SK-N-SH (cell line): ENCODE measurements around the gene GJB2. TPM values are rescaled to one million over a fixed set of nuclear protein-coding genes. Genes with fewer than 3 reads are reported as not detected.

ENCODE experiments used
- CTCF ChIA-PET: fragments of 300-600, 350-600 bp; formaldehyde crosslinking; extraction: SDS; loops from one replicate; lab custom pipeline; 2021; lab: Yijun Ruan, JAX
- POLR2A ChIA-PET: fragments of 350-600 bp; sonication (Branson Sonifier 250); formaldehyde crosslinking; extraction: SDS; loops from one replicate; lab custom pipeline; 2020; ENCODE audit warnings: antibody characterized with exemption, inconsistent platforms; lab: Yijun Ruan, JAX
- DNase-seq: peaks from one replicate; pipeline ENCODE4 v3.0.0; 2012
- H2AFZ ChIP-seq: fragments of 200-600 bp; sonication (generic); 2 replicates; pipeline ENCODE4 v1.8.1; 2016; ENCODE audit warnings: antibody characterized with exemption, mild to moderate bottlenecking, low read depth
- H3F3A ChIP-seq: fragments of 200-600 bp; sonication (generic); replicated peaks from 2 replicates; pipeline ENCODE3; 2016; ENCODE audit warnings: antibody characterized with exemption, mild to moderate bottlenecking; ENCODE audit not compliant: insufficient read depth
- H3K27ac ChIP-seq, 2 experiments: fragments of 200-500 bp in 1 of 2; fragments of 200-600 bp in 1 of 2; sonication (Bioruptor generic) in 1 of 2; sonication (generic), shearing (Covaris generic) in 1 of 2; 2 replicates each; pipeline versions ENCODE4 v1.5.1 to v1.6.1; 2014 to 2016; ENCODE audit warnings: low read depth in 2 of 2, inconsistent platforms in 1 of 2, low read length in 1 of 2, mild to moderate bottlenecking in 1 of 2, mixed read lengths in 1 of 2
- H3K27me3 ChIP-seq: fragments of 200-600 bp; sonication (generic), shearing (Covaris generic); 2 replicates; pipeline ENCODE4 v1.6.1; 2016; ENCODE audit warnings: mixed run types; ENCODE audit not compliant: insufficient read depth
- H3K36me3 ChIP-seq, 2 experiments: fragments of 200-500 bp in 1 of 2; fragments of 200-600 bp in 1 of 2; sonication (Bioruptor generic) in 1 of 2; sonication (generic) in 1 of 2; replicated peaks in 1 of 2; 2 replicates each; pipeline versions ENCODE3 to v1.5.1; 2014 to 2016; ENCODE audit warnings: low read length in 1 of 2, mild to moderate bottlenecking in 1 of 2; ENCODE audit not compliant: insufficient read depth in 2 of 2, control insufficient read depth in 1 of 2
- H3K4me1 ChIP-seq, 2 experiments: fragments of 200-500 bp in 1 of 2; fragments of 200-600 bp in 1 of 2; sonication (Bioruptor generic) in 1 of 2; sonication (generic), shearing (Covaris generic) in 1 of 2; 2 replicates each; pipeline versions ENCODE4 v1.5.1 to v1.6.1; 2014 to 2016; ENCODE audit warnings: low read depth in 1 of 2, low read length in 1 of 2, mixed run types in 1 of 2; ENCODE audit not compliant: insufficient read depth in 2 of 2, control insufficient read depth in 1 of 2
- H3K4me2 ChIP-seq: fragments of 200-600 bp; sonication (generic), shearing (Covaris generic); 2 replicates; pipeline ENCODE4 v1.6.1; 2017; ENCODE audit warnings: mixed run types
- H3K4me3 ChIP-seq, 2 experiments: fragments of 200-500 bp in 1 of 2; fragments of 200-600 bp in 1 of 2; sonication (Bioruptor generic) in 1 of 2; sonication (generic), shearing (Covaris generic) in 1 of 2; 2 replicates each; pipeline versions ENCODE4 v1.5.1 to v1.8.1; 2014 to 2016; ENCODE audit warnings: low read depth in 2 of 2, inconsistent platforms in 1 of 2, low read length in 1 of 2, mild to moderate bottlenecking in 1 of 2, mixed read lengths in 1 of 2, moderate library complexity in 1 of 2
- H3K79me2 ChIP-seq: fragments of 200-600 bp; sonication (generic); 2 replicates; pipeline ENCODE4 v1.8.1; 2017; ENCODE audit warnings: mild to moderate bottlenecking; ENCODE audit not compliant: insufficient read depth
- H3K9ac ChIP-seq: fragments of 200-600 bp; sonication (generic); 2 replicates; pipeline ENCODE4 v1.6.1; 2017; ENCODE audit warnings: mixed run types
- H3K9me2 ChIP-seq: fragments of 200-600 bp; sonication (generic); 2 replicates; pipeline ENCODE4 v1.6.1; 2017; ENCODE audit warnings: mixed run types
- H3K9me3 ChIP-seq: fragments of 200-600 bp; sonication (generic); 2 replicates; pipeline ENCODE4 v1.6.1; 2017; ENCODE audit warnings: mixed run types, mild to moderate bottlenecking, moderate library complexity
- H4K20me1 ChIP-seq: fragments of 200-600 bp; sonication (generic); 2 replicates; pipeline ENCODE4 v1.6.1; 2017; ENCODE audit warnings: mild to moderate bottlenecking, mixed run types; ENCODE audit not compliant: insufficient read depth
- CHD2 ChIP-seq: fragments of 150-350 bp; IDR thresholded peaks from 2 replicates; pipeline ENCODE4 v1.6.1; 2018; ENCODE audit warnings: low read length; ENCODE audit not compliant: partially characterized antibody
- FOSL2 ChIP-seq: IDR thresholded peaks from 2 replicates; pipeline ENCODE4 v1.4.0; 2012; ENCODE audit warnings: low read depth, mild to moderate bottlenecking, moderate library complexity, borderline replicate concordance
- GABPA ChIP-seq: IDR thresholded peaks from 2 replicates; pipeline ENCODE4 v1.4.0; 2012; ENCODE audit warnings: low read depth, mild to moderate bottlenecking
- MXI1 ChIP-seq: IDR thresholded peaks from 2 replicates; pipeline ENCODE4 v1.6.1; 2012; ENCODE audit warnings: mild to moderate bottlenecking, low read depth, low read length, improper control_type of control experiment
- NFIC ChIP-seq: IDR thresholded peaks from 2 replicates; pipeline ENCODE4 v1.4.0; 2012; ENCODE audit warnings: borderline replicate concordance
- POLR2AphosphoS5 ChIP-seq: IDR thresholded peaks from 2 replicates; pipeline ENCODE4 v1.6.1; 2012; ENCODE audit warnings: low read depth, low read length
- RAD21 ChIP-seq: IDR thresholded peaks from 2 replicates; pipeline ENCODE4 v1.6.1; 2012; ENCODE audit warnings: mild to moderate bottlenecking, low read length
- SMC3 ChIP-seq: IDR thresholded peaks from 2 replicates; pipeline ENCODE4 v1.6.1; 2012; ENCODE audit warnings: low read depth, low read length, improper control_type of control experiment
- TCF12 ChIP-seq: IDR thresholded peaks from 2 replicates; pipeline ENCODE4 v1.4.0; 2012
- WGBS: methylation state at CpG from one replicate; pipeline ENCODE4 v1.1.6; 2017; ENCODE audit warnings: low lambda C conversion rate; 5-methylcytosine and 5-hydroxymethylcytosine counted together
- polyA plus RNA-seq, 3 experiments: library from polyadenylated mRNA; depleted of rRNA; stranded (reverse); fragments of >200 nt; gene quantifications; 2 replicates each; pipeline ENCODE4 v1.2.3, GENCODE V29; 2012
- TF ChIP-seq, protein P1 (sequence below): fragments of 200-600 bp; sonication (generic); IDR thresholded peaks from 2 replicates; pipeline ENCODE4 v1.6.1; 2017; ENCODE audit warnings: antibody characterized with exemption, mild to moderate bottlenecking, moderate library complexity
- TF ChIP-seq, protein P2 (sequence below): IDR thresholded peaks from 2 replicates; pipeline ENCODE4 v1.4.0; 2012; ENCODE audit warnings: low read depth, borderline replicate concordance

Gene GJB2
- polyA plus RNA-seq, 1 of the 3 experiments (the other 2 are of a cell fraction) = not detected

DNA sequence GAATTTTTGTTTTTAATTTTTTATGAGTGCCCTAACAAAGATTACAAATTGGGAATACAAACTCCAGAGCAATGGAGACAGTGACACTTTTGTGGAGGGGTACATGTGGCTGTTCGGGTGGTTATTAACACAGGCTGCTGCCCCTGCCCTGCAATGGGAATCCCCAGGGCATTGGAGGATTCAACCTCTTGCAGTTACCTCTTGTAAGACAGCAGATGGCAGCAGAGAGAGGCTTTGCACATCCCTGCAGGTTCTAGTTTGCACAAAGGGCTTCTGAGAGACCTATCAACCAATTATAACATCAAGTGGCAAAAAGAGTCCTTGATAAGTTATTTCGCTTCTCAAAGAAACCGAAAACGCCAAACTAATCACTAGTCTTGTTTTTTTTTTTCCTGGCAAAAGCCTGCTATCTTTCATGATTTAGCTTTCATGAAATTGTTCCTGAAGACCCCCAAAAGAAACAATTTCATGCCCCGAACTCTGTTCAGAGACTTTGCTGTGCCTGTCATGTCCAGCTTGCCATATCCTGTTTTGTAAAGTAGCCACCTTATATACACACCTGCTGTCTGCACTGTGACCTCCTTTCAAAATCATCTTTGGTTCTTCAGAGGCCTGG lies 10.4 kb downstream of the GJB2 start:
- no peak overlapping the region for H3K27ac ChIP-seq
- POLR2A ChIA-PET = no interaction called here
- no peaks in the 10 kb centered on the region for H3K9me3 ChIP-seq
- H3K27me3 ChIP-seq = peaks cover 84% of the 10 kb centered on the region
- peak; percentile 84 for DNase-seq
- H4K20me1 ChIP-seq = no peaks in the 10 kb centered on the region
- H3K9me2 ChIP-seq = no peaks in the 10 kb centered on the region
- no peaks in the 10 kb centered on the region for H3K36me3 ChIP-seq
- 6% methylated on average over 5 of the region's 5 CpGs for WGBS
- no peaks in the 10 kb centered on the region for H3K79me2 ChIP-seq
- H3F3A ChIP-seq = no peaks in the 10 kb centered on the region
- TF ChIP-seq SMC3 (peak; percentile 68), GABPA (no peak), RAD21 (peak; percentile 73)
- TF ChIP-seq, protein P1, sequence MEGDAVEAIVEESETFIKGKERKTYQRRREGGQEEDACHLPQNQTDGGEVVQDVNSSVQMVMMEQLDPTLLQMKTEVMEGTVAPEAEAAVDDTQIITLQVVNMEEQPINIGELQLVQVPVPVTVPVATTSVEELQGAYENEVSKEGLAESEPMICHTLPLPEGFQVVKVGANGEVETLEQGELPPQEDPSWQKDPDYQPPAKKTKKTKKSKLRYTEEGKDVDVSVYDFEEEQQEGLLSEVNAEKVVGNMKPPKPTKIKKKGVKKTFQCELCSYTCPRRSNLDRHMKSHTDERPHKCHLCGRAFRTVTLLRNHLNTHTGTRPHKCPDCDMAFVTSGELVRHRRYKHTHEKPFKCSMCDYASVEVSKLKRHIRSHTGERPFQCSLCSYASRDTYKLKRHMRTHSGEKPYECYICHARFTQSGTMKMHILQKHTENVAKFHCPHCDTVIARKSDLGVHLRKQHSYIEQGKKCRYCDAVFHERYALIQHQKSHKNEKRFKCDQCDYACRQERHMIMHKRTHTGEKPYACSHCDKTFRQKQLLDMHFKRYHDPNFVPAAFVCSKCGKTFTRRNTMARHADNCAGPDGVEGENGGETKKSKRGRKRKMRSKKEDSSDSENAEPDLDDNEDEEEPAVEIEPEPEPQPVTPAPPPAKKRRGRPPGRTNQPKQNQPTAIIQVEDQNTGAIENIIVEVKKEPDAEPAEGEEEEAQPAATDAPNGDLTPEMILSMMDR = peak; percentile 82
- TF ChIP-seq, protein P2, sequence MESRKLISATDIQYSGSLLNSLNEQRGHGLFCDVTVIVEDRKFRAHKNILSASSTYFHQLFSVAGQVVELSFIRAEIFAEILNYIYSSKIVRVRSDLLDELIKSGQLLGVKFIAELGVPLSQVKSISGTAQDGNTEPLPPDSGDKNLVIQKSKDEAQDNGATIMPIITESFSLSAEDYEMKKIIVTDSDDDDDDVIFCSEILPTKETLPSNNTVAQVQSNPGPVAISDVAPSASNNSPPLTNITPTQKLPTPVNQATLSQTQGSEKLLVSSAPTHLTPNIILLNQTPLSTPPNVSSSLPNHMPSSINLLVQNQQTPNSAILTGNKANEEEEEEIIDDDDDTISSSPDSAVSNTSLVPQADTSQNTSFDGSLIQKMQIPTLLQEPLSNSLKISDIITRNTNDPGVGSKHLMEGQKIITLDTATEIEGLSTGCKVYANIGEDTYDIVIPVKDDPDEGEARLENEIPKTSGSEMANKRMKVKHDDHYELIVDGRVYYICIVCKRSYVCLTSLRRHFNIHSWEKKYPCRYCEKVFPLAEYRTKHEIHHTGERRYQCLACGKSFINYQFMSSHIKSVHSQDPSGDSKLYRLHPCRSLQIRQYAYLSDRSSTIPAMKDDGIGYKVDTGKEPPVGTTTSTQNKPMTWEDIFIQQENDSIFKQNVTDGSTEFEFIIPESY = no peak
- H3K9ac ChIP-seq = no peak overlapping the region
- no peak overlapping the region for H3K4me2 ChIP-seq
- CTCF ChIA-PET = interaction anchor here (0.6 to 10.1 kb wide), 11 partner anchors 8 to 743 kb away, joined by 3 to 89 read pairs (median 4); partner anchors contain the start of gene GJB2
- H3K4me1 ChIP-seq = no peaks in the 10 kb centered on the region; a peak in 1 of 4 replicates
- H2AFZ ChIP-seq = no peak overlapping the region
- no peak overlapping the region for H3K4me3 ChIP-seq

DNA sequence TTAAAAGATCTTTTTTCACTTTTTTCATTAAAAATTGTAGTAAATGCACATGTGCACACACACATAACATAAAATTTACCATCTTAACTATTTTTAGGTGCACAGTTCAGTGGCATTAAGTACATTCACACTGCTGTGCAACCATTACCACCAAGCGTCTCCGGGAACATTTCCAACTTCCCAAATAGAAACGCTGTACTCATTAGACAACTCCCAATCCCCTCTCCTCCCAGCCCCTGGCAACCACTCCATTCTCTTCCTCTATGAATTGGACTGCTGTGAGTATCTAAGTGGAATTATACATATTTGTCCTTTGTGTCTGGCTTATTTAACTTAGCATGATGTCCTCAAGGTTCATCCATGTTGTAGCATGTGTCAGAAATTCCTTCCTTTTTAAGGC lies 11.6 kb downstream of the GJB2 start:
- 50% methylated on average over 3 of the region's 3 CpGs for WGBS
- Histone ChIP-seq H3K36me3 (no peaks in the 10 kb centered on the region), H3F3A (no peaks in the 10 kb centered on the region), H4K20me1 (no peaks in the 10 kb centered on the region), H2AFZ (no peak overlapping the region), H3K27ac (no peak overlapping the region), H3K27me3 (peaks cover 87% of the 10 kb centered on the region), H3K9me2 (no peaks in the 10 kb centered on the region), H3K4me2 (no peak overlapping the region), H3K9me3 (no peaks in the 10 kb centered on the region), H3K79me2 (no peaks in the 10 kb centered on the region), H3K9ac (no peak overlapping the region), H3K4me3 (no peak overlapping the region), H3K4me1 (no peaks in the 10 kb centered on the region; a peak in 1 of 4 replicates)
- ChIA-PET POLR2A (no interaction called here), CTCF (interaction anchor here (0.7 to 10.1 kb wide), 6 partner anchors 10 to 744 kb away, joined by 3 to 89 read pairs (median 8); partner anchors contain the start of gene GJB2)
- TF ChIP-seq POLR2AphosphoS5 (no peak), TCF12 (no peak), MXI1 (no peak), NFIC (no peak), GABPA (no peak), CHD2 (no peak), FOSL2 (no peak)
- no peak for DNase-seq
